G401.6 (cell line): ENCODE data around the gene STAG1.
"Not testable (repeated sequence)": the region's sequence is repeated elsewhere in the genome, so short reads cannot be mapped to it uniquely, and the experiment has no call there.

Experiments used
- FAIRE-seq: peaks from 2 replicates; lab custom pipeline; 2012; peaks lifted over from hg19 to GRCh38; lab: Jason Lieb, UNC

The STAG1 gene

GRCh38 chr3:136745916-136746315 lies 6.3 kb downstream of the STAG1 start:
- FAIRE-seq = no peak

- no peak for FAIRE-seq
Observed at GRCh38 chr3:136741063-136741462, 11.1 kb downstream of the STAG1 start.

GRCh38 chr3:136740351-136740958 lies 11.7 kb downstream of the STAG1 start:
- no peak for FAIRE-seq

GRCh38 chr3:136736950-136737349 lies 15.2 kb downstream of the STAG1 start:
- FAIRE-seq = not testable (repeated sequence)

- FAIRE-seq = no peak
Observed at GRCh38 chr3:136735103-136735502, 17.1 kb downstream of the STAG1 start.

GRCh38 chr3:136734382-136735070 lies 17.7 kb downstream of the STAG1 start:
- FAIRE-seq = no peak

- no peak for FAIRE-seq
Observed at GRCh38 chr3:136733317-136733833, 18.8 kb downstream of the STAG1 start.

- FAIRE-seq = no peak
Observed at GRCh38 chr3:136731274-136731884, 20.8 kb downstream of the STAG1 start.

GRCh38 chr3:136730595-136731273 lies 21.4 kb downstream of the STAG1 start:
- FAIRE-seq = no peak

GRCh38 chr3:136728918-136729317 lies 23.3 kb downstream of the STAG1 start:
- no peak for FAIRE-seq

- FAIRE-seq = no peak
Observed at GRCh38 chr3:136728473-136728872, 23.7 kb downstream of the STAG1 start.

GRCh38 chr3:136725468-136725867 lies 26.7 kb downstream of the STAG1 start:
- FAIRE-seq = no peak

GRCh38 chr3:136722916-136723315 lies 29.3 kb downstream of the STAG1 start:
- FAIRE-seq = not testable (repeated sequence)

- FAIRE-seq = not testable (repeated sequence)
Observed at GRCh38 chr3:136722399-136722798, 29.8 kb downstream of the STAG1 start.

- no peak for FAIRE-seq
Observed at GRCh38 chr3:136720091-136720490, 32.1 kb downstream of the STAG1 start.

- no peak for FAIRE-seq
Observed at GRCh38 chr3:136716629-136717028, 35.5 kb downstream of the STAG1 start.

GRCh38 chr3:136714020-136714419 lies 38.2 kb downstream of the STAG1 start:
- no peak for FAIRE-seq

- FAIRE-seq = no peak
Observed at GRCh38 chr3:136712941-136713340, 39.2 kb downstream of the STAG1 start.

GRCh38 chr3:136711888-136712287 lies 40.3 kb downstream of the STAG1 start:
- FAIRE-seq = not testable (repeated sequence)

- FAIRE-seq = no peak
Observed at GRCh38 chr3:136711277-136711676, 40.9 kb downstream of the STAG1 start.

GRCh38 chr3:136709775-136710174 lies 42.4 kb downstream of the STAG1 start:
- not testable (repeated sequence) for FAIRE-seq

GRCh38 chr3:136708333-136708985 lies 43.7 kb downstream of the STAG1 start:
- peak; percentile 49 for FAIRE-seq
